Immature natural killer cell (primary cell): ENCODE measurements around the gene FOXO1. TPM values are rescaled to one million over a fixed set of nuclear protein-coding genes. Genes with fewer than 3 reads are reported as not detected.
A peak's percentile ranks its signal among the peaks of the same experiment; 100 is the strongest.

Source experiments
- DNase-seq, 3 donors: peaks; one replicate each; pipeline ENCODE4 v3.0.0; 2022; ENCODE audit warnings: mixed read lengths in 1 of 3
- H3K27ac Mint-ChIP-seq, 6 donors: one replicate each; pipeline ENCODE4 v1.8.0; 2020; ENCODE audit warnings: mixed read lengths in 6 of 6, mild to moderate bottlenecking in 5 of 6, inconsistent platforms in 4 of 6, moderate library complexity in 3 of 6
- H3K27me3 Mint-ChIP-seq, 3 donors: one replicate each; pipeline ENCODE4 v1.8.0; 2020 to 2021; ENCODE audit warnings: low read depth in 3 of 3, mild to moderate bottlenecking in 3 of 3, mixed read lengths in 3 of 3, moderate library complexity in 3 of 3, inconsistent platforms in 1 of 3
- H3K36me3 Mint-ChIP-seq, 3 donors: one replicate each; pipeline ENCODE4 v1.8.0; 2020; ENCODE audit warnings: mixed read lengths in 3 of 3, inconsistent platforms in 2 of 3, mild to moderate bottlenecking in 2 of 3
- H3K4me1 Mint-ChIP-seq, 2 donors: one replicate each; pipeline ENCODE4 v1.8.0; 2020; ENCODE audit warnings: inconsistent platforms in 2 of 2, mild to moderate bottlenecking in 2 of 2, mixed read lengths in 2 of 2, moderate library complexity in 1 of 2
- H3K4me3 Mint-ChIP-seq, 5 donors: one replicate each; pipeline ENCODE4 v1.8.0; 2020; ENCODE audit warnings: mild to moderate bottlenecking in 5 of 5, mixed read lengths in 5 of 5, inconsistent platforms in 3 of 5, moderate library complexity in 3 of 5
- H3K9me3 Mint-ChIP-seq, 6 donors: one replicate each; pipeline ENCODE4 v1.8.0; 2020; ENCODE audit warnings: mild to moderate bottlenecking in 6 of 6, mixed read lengths in 6 of 6, inconsistent platforms in 4 of 6, moderate library complexity in 3 of 6
- polyA plus RNA-seq, 3 donors: library from polyadenylated mRNA; unstranded; fragments of 300-500 nt; fragmentation: Illumina TruSeq; gene quantifications; one replicate each; pipeline ENCODE4 v1.2.3, GENCODE V29; 2021

Gene FOXO1
- polyA plus RNA-seq, 3 donors from 2014 or later = 4.5 to 15.6 (median 12.5) TPM

DNA sequence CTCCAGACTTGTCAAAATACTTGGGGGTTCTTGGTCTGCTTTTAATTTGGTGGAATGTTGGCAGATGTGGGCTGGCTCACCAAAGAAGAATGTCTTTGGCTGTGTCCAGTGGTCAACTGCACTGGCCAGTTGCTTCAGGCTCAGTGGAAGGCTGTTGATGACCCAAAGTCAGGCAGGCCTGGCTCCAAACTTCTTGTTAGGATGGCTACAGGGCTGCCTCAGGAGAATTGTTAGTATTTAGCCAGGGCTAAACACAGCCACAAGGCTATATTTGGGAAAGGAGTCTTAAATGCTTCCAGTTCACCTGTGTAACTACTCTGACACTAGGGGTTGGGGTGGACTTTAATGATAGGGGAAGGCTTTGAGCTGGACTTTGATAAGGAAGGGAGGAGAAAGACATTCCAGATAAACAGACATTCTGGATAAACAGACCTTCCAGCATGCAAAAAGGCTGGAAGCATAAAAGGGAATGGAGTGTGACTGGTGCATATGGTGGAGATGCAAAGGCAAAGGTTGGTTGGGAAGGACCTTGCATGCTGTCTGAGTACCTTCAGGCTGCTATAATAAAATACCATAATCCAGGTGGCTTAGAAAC lies 116.8 kb downstream of the FOXO1 start:
- no peak overlapping the region for H3K4me3 Mint-ChIP-seq
- H3K4me1 Mint-ChIP-seq = peaks cover 0 to 2% of the 10 kb centered on the region in 2 donors
- DNase-seq = no peak
- peaks cover 1 to 3% (median 2%) of the 10 kb centered on the region in 3 donors for H3K27me3 Mint-ChIP-seq
- H3K36me3 Mint-ChIP-seq = peaks cover 0 to 7% (median 0%) of the 10 kb centered on the region in 3 donors
- no peaks in the 10 kb centered on the region for H3K9me3 Mint-ChIP-seq
- no peak overlapping the region for H3K27ac Mint-ChIP-seq

DNA sequence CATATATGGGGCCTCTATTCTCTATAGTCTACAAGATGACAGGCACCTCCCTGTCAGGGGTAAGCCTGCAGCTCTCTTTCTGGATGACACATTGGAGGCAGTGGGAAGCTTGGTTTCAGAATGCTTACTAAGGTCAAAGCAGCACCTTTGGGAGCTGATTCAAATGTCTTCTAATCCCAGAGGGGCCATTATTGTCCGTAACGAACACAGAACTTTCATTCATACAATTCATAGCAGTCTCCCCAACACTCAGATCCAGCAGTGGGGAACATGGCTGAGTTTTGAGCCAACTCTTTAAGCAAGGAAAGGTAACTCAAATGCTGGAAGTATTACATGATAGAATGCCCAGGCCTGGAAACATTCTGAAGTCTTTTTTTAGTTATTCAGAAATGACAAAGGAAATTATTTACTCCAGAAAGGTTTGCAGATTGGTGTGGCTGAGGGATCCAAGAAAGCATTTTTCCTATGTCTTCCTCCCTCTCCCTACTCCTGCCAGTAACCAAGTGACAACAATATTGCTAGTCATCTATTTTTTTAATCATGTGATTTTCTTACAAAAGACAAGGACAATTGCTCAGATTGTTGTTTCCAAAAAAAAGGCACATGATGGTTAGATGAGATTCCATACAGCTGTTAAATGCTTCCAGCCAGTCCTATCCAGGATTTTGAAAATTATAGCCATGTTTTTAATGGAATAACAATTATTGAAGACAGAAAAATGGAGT lies 118.7 kb downstream of the FOXO1 start:
- Mint-ChIP-seq H3K27ac (no peak overlapping the region), H3K27me3 (peaks cover 1 to 3% (median 2%) of the 10 kb centered on the region in 3 donors), H3K36me3 (no peaks in the 10 kb centered on the region), H3K4me1 (peaks cover 0 to 2% of the 10 kb centered on the region in 2 donors), H3K4me3 (no peak overlapping the region), H3K9me3 (no peaks in the 10 kb centered on the region)
- no peak for DNase-seq

DNA sequence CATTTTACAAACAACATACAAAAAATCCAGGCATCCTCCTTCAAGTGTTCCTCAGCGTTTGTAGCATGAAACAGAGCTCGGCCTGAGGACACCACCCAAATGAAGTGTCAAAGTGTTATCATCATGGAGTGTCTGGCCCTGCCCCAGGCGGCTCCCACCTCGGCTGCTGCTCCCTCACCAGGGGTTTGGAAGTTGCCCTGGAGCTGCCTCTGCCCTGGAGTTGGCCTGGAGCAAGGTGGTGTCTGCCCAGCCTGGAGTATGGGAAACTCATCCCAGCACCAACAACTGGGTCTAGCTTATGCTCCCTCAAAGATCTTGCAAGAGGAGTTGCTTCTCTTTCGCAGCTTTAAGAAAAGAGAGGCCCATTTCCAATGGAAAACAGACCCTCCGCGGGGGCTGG lies 120.4 kb downstream of the FOXO1 start:
- DNase-seq = no peak
- Mint-ChIP-seq H3K4me1 (no peaks in the 10 kb centered on the region), H3K4me3 (no peak overlapping the region), H3K27me3 (peaks cover 0 to 1% (median 0%) of the 10 kb centered on the region in 3 donors), H3K9me3 (no peaks in the 10 kb centered on the region), H3K27ac (no peak overlapping the region), H3K36me3 (no peaks in the 10 kb centered on the region)

DNA sequence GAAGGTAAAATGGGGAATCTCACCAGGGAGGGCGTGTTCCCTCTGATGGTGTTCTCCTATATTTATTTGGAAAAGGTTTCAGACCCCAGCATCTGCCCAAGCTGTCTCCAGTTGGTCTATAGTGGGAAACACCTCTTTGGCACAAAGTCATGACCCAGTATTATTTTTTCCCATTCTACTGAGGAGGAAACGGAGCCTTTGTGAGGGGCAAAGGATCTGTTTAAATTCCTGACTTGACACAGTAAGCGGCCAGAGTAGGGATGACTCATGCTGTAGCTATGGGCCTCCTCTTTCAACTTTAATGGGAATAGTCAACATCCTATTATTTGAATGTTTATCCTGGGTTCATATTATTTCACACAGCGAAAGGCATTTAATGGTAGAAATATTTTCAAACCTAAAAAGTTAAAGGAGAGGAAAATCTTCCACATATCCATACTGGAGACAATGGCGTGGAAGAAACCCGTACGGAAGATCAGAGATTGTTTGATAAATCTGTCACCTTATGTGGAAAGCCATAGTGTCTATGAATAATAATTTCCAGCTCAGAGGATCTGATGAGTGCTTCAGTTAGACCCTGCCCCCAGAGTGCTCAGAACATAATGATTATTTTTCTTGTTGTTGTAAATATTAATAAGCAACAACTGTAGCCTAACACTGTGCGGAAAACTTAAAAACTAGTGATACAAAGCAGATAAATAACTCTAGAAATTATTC lies 126.0 kb downstream of the FOXO1 start:
- Mint-ChIP-seq H3K27ac (no peak overlapping the region), H3K9me3 (no peaks in the 10 kb centered on the region), H3K27me3 (peaks cover 0 to 8% (median 0%) of the 10 kb centered on the region in 3 donors), H3K4me1 (no peaks in the 10 kb centered on the region), H3K4me3 (no peak overlapping the region), H3K36me3 (no peaks in the 10 kb centered on the region)
- DNase-seq = no peak

DNA sequence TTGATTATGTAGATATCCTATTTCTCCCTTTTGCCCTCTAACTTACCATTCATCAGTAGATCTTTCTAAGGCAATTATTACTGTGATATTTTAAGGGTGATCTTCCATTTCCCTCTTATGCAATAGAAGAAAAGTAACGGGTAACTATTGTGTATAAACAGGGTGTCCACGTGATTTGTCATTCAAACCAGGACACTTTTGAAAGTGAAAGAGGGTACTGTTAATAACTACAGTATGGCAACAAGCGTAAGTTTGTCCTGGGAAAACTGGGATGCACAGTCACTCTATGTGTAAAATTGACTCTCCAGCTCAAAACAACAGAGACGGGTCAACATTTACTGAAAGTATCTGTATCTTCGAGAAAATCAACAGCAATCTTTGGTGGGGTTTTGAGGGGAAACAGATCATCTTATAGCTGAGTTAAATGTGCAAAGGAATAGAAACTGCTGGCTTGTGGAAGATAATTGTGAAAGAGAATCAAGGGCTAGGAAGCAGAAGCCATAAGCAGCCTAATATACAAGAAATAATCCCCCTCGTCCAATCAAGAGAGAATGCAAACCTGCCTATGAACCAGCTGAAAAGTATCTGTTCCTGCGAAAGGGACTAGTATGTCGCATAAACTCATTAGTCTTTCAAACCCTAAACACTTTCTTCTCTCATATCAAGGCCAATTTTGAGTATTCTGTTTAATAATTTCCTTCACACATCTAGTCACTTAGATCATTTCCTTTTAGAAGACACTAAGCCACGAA lies 126.7 kb downstream of the FOXO1 start:
- Mint-ChIP-seq H3K4me3 (no peak overlapping the region), H3K36me3 (no peaks in the 10 kb centered on the region), H3K9me3 (no peaks in the 10 kb centered on the region), H3K27me3 (peaks cover 0 to 8% (median 0%) of the 10 kb centered on the region in 3 donors), H3K27ac (no peak overlapping the region), H3K4me1 (no peaks in the 10 kb centered on the region)
- DNase-seq = no peak

DNA sequence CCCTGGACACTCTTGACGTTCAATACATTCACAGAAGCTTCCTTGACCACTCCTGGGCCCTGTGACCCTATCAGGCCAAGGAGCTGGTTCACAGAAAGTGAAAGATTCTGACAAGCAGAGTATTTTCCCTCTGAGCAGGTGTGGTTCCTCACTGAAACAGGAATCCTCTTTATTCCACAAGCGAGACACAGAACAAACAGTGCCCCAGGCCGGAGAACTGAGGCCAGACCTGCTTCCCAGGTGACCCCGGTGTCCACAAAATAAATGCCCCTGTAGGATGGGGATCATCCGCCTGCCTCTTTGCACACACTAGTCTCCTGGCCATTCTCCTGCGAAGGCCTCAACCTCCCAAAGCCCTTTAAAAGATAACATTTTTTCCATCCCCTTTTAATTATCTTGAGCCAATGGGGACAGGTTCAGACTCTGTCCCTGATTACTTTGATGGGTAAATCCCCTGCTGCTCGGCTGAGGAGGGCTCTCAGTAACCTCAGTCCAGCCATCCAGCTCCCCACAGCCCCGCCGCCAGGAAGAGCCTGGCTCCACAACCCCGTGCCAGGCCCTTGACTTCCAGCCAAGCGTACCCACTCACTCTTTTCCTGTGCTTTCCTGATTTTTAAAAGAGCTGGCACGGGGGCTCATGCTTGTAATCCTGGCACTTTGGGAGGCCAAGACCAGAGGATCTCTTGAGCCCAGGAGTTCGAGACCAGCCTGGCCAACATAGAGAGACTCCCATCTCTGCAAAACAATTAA lies 129.1 kb downstream of the FOXO1 start:
- Mint-ChIP-seq H3K4me1 (no peaks in the 10 kb centered on the region), H3K27ac (no peak overlapping the region), H3K36me3 (no peaks in the 10 kb centered on the region), H3K27me3 (peaks cover 0 to 8% (median 0%) of the 10 kb centered on the region in 3 donors), H3K9me3 (no peaks in the 10 kb centered on the region), H3K4me3 (no peak overlapping the region)
- DNase-seq = no peak

DNA sequence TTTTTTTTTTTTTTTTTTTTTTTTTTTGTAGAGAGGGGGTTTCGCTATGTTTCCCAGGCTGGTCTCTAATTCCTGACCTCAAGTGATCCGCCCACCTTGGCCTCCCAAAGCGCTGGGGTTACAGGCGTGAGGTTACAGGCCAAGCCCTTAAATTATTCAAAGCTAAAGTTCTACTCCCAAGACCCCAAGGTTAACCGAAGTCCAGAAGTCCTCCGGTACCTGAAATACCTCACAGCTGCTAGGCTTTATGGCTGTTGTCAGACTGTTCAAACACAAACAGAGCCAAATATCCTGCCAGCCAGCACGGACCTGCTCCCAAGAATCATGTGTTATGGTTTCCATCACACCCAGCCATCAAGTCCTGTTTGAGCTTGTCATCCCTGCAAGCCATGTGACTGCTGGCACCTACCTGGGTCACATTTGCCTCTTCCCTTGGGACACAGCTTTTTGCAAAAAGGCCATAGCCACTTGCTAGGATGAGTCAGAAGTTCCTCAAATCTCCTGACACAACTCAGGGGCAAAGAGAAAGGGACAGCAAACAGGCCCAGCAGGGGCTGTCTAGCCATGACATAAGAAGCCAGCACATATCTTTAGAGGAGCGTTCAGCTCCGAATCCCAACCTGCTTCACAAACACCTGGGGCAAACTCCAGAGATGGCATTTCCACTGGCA lies 129.9 kb downstream of the FOXO1 start:
- Mint-ChIP-seq H3K36me3 (no peaks in the 10 kb centered on the region), H3K27me3 (peaks cover 0 to 8% (median 0%) of the 10 kb centered on the region in 3 donors), H3K27ac (no peak overlapping the region), H3K4me1 (no peaks in the 10 kb centered on the region), H3K4me3 (no peak overlapping the region), H3K9me3 (no peaks in the 10 kb centered on the region)
- no peak for DNase-seq

DNA sequence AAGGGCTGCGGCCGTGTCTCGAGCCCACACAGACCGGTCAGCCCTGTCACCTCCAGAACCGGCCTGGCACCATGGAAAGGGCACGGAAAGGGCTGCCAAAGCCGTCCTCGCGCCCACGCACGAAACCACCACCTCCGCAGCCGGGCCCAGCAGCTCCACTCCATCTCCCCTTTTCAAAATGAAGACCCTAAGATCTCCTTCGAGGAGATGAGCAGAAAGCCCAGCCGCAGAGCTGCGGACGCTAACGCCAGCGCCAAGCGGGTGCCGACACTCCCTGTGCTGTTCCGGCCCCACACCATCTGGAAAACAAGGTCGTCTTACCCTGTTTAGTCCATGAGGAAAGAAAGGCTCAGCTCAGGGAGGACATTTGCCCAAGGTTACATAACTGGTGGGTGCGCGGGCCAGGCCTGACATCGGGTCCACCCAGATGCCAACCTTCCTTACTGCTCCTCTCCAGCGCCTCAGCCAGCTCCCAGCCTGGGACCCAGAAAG lies 131.1 kb downstream of the FOXO1 start:
- Mint-ChIP-seq H3K4me3 (no peak overlapping the region), H3K9me3 (no peaks in the 10 kb centered on the region), H3K36me3 (no peaks in the 10 kb centered on the region), H3K27ac (no peak overlapping the region), H3K4me1 (peaks cover 0 to 5% of the 10 kb centered on the region in 2 donors), H3K27me3 (peaks cover 0 to 8% (median 0%) of the 10 kb centered on the region in 3 donors)
- no peak for DNase-seq

DNA sequence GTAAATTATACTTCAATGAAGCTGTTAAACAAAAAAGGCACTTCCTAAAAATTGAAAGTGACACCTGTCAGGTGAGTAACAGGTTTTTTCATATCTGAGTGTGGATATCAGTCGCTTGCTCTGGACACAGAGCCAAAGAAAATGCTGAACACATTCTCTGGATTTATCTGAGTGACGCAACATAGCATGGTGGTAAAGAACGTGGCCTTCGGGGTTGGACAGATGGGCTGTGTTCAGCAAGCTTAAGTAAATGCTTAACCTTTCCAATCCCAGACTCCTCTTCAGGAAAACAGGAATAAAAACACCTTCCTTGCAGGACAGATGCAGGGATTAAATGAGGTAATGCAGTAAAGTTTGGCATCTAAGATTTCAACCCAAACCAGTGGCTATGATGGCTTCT lies 132.0 kb downstream of the FOXO1 start:
- DNase-seq = no peak
- Mint-ChIP-seq H3K4me1 (peaks cover 0 to 5% of the 10 kb centered on the region in 2 donors), H3K36me3 (no peaks in the 10 kb centered on the region), H3K4me3 (no peak overlapping the region), H3K9me3 (no peaks in the 10 kb centered on the region), H3K27me3 (peaks cover 0 to 2% (median 0%) of the 10 kb centered on the region in 3 donors), H3K27ac (no peak overlapping the region)

DNA sequence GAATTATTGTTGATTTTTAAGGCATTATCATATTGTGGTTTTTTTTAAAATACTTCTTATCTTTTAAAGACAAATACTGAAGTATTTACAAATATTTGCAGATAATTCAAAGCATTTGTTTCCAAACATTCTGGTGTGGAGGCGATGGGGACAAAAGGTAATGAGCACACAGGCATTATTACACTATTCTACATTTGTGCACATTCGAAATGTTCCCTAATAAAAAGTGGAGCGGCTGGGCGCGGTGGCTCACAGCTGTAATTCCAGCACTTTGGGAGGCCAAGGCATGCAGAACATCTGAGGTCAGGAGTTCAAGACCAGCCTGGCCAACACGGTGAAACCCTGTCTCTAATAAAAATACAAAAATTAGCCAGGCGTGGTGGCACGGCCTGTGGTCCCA lies 133.4 kb downstream of the FOXO1 start:
- Mint-ChIP-seq H3K4me3 (no peak overlapping the region), H3K4me1 (peaks cover 0 to 5% of the 10 kb centered on the region in 2 donors), H3K9me3 (peaks cover 0 to 2% (median 0%) of the 10 kb centered on the region in 6 donors), H3K27me3 (peaks cover 0 to 2% (median 0%) of the 10 kb centered on the region in 3 donors), H3K36me3 (peaks cover 0 to 1% (median 0%) of the 10 kb centered on the region in 3 donors), H3K27ac (no peak overlapping the region)
- no peak for DNase-seq

DNA sequence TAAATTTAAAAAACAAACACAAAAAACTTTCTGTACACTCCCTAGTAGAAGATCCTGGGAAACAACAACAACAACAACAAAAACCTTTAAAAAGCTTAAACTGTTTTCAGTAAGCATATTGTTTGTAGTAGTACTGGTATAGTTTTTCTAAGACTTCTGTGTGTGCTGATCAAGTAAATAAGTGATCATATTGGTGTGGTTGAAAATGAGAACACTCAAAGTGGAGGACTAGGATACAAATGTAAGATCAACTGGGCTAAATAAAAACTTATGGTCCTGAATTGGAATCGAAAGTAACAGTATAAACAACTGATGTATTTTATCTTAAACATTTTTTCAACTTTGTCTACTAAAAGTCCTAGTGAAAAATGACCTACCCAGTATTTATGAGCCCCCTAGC lies 135.5 kb downstream of the FOXO1 start:
- peak overlapping the region in 2 of 6 donors; percentile 23 to 69 for H3K27ac Mint-ChIP-seq
- peaks cover 0 to 9% (median 0%) of the 10 kb centered on the region in 3 donors for H3K36me3 Mint-ChIP-seq
- peaks cover 0 to 9% (median 4%) of the 10 kb centered on the region in 6 donors for H3K9me3 Mint-ChIP-seq
- H3K4me1 Mint-ChIP-seq = peaks cover 0 to 5% of the 10 kb centered on the region in 2 donors
- no peak for DNase-seq
- no peak overlapping the region for H3K4me3 Mint-ChIP-seq
- H3K27me3 Mint-ChIP-seq = peaks cover 0 to 4% (median 2%) of the 10 kb centered on the region in 3 donors

DNA sequence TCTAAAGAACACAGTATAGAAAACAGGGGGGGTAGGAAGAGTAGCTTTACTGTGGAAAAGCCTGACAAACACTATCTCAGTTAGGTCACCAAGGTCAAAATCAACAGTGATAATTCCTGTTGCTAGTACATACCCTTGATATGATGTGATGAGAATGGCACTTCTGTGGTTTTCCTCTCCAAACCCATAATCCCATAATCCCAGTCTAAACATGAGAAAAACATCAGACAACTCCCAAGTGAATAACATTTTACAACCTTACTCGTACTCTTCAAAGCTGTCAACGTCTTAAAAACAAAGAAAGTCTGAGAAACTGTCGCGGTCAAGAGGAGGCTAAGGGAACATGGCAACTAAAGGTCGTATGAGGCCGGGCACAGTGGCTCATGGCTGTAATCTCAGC lies 137.6 kb downstream of the FOXO1 start:
- Mint-ChIP-seq H3K27me3 (peaks cover 0 to 4% (median 2%) of the 10 kb centered on the region in 3 donors), H3K27ac (no peak overlapping the region), H3K4me3 (no peak overlapping the region), H3K36me3 (peaks cover 0 to 12% (median 9%) of the 10 kb centered on the region in 3 donors), H3K9me3 (peaks cover 0 to 9% (median 5%) of the 10 kb centered on the region in 6 donors), H3K4me1 (peaks cover 0 to 5% of the 10 kb centered on the region in 2 donors)
- DNase-seq = no peak
